Fibroblast of the aortic adventitia (primary cell): ENCODE data around the gene NAV2. TPM values are rescaled to one million over a fixed set of nuclear protein-coding genes. Genes with fewer than 3 reads are reported as not detected.

Experiments
- DNase-seq: peaks from one replicate; pipeline ENCODE4 v3.0.0-alpha.2; 2010; ENCODE audit warnings: low read depth
- H3K4me3 ChIP-seq: 2 replicates; pipeline ENCODE4 v1.5.1; 2011; ENCODE audit warnings: low read depth, mild to moderate bottlenecking, control low read depth, low read length, moderate library complexity
- CTCF ChIP-seq: IDR thresholded peaks from 2 replicates; pipeline ENCODE4 v1.5.1; 2011; ENCODE audit warnings: mild to moderate bottlenecking, low read length, control low read depth, inconsistent platforms; ENCODE audit not compliant: insufficient read depth
- total RNA-seq: library from RNA; depleted of rRNA; stranded (reverse); fragments of >200 nt; gene quantifications from 2 replicates; pipeline ENCODE4 v1.2.3, GENCODE V29; 2012; ENCODE audit warnings: low replicate concordance

The NAV2 gene
- total RNA-seq, 1 donor, result 44.6 TPM

- H3K4me3 ChIP-seq, result peak overlapping the region; percentile 63
- DNase-seq, result peak; percentile 78
- no peak for TF ChIP-seq CTCF
Observed at GRCh38 chr11:19777377-19778102, 64.9 kb downstream of the NAV2 start.

- DNase-seq, result no peak
- H3K4me3 ChIP-seq, result no peak overlapping the region
- TF ChIP-seq CTCF, result no peak
Observed at GRCh38 chr11:19779740-19780139, 67.1 kb downstream of the NAV2 start.

- DNase-seq, result no peak
- no peak for TF ChIP-seq CTCF
- H3K4me3 ChIP-seq, result no peak overlapping the region
Observed at GRCh38 chr11:19781351-19781750, 68.7 kb downstream of the NAV2 start.

- H3K4me3 ChIP-seq, result no peak overlapping the region
- TF ChIP-seq CTCF, result no peak
- no peak for DNase-seq
Observed at GRCh38 chr11:19785265-19785664, 72.6 kb downstream of the NAV2 start.

DNA sequence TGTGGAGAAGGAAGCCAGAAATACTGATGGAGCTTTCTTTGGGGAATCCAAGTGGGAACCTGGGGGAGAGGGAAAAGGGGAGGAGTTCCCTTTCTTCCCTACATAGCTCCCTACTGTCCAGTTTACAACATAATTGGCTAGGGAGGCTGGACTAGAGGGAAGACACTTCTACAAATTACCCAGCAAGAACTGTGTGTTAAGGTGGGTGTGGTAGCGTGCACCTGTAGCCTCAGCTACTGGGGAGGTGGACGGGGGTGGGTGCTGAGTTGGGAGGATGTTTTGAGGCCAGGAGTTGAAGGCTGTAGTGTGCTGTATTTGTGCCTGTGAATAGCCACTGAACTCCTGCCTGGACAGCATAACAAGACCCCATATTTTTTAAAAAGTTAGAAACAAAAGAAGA, 74.0 kb downstream of the NAV2 start:
- H3K4me3 ChIP-seq, result no peak overlapping the region
- no peak for DNase-seq
- TF ChIP-seq CTCF, result no peak

GRCh38 chr11:19788435-19788834, 75.8 kb downstream of the NAV2 start:
- no peak for DNase-seq
- TF ChIP-seq CTCF, result no peak
- H3K4me3 ChIP-seq, result no peak overlapping the region

DNA sequence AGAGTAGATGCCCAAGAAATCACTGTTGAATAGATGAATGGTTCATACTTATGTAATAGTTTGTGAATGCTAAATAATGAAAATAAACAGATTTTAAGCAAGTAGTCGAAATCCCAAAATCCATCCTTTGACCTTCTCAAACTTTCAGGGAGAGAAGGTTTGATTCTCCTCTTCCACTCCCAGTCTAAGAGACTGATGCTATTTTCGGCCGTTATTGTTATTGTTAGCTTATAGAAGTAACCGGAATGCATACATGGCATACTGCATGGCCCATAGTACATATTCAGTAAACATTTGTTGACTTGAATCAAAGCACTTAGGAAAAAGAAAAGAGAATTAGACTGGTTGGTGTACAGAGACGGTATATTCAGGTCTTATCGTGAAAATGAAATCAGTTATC, 76.6 kb downstream of the NAV2 start:
- no peak for DNase-seq
- TF ChIP-seq CTCF, result no peak
- H3K4me3 ChIP-seq, result no peak overlapping the region
